Vagina (tissue), 2 donors: ENCODE data around the gene CYP46A1. TPM values are rescaled to one million over a fixed set of nuclear protein-coding genes. Genes with fewer than 3 reads are reported as not detected.
"Not testable (repeated sequence)": the region's sequence is repeated elsewhere in the genome, so short reads cannot be mapped to it uniquely, and the experiment has no call there.

Experiments used
- DNase-seq, 2 donors: peaks; one replicate each; pipeline ENCODE4 v3.0.0-alpha.2; 2017; ENCODE audit errors: extremely low spot score in 2 of 2
- H3K27ac ChIP-seq: fragments of 200-600 bp; sonication (generic); one replicate; pipeline ENCODE4 v1.5.1; 2019
- H3K27me3 ChIP-seq: fragments of 200-600 bp; sonication (generic); one replicate; pipeline ENCODE4 v1.5.1; 2019
- H3K36me3 ChIP-seq, 2 donors: fragments of 200-600 bp; sonication (generic); one replicate each; pipeline ENCODE4 v1.5.1; 2017 to 2019
- H3K4me1 ChIP-seq: fragments of 200-600 bp; sonication (generic); one replicate; pipeline ENCODE4 v1.5.1; 2019
- H3K4me3 ChIP-seq, 2 donors: fragments of 200-600 bp; sonication (generic); 1 replicate in 1 of 2; 2 replicates in 1 of 2; pipeline ENCODE4 v1.5.1; 2016 to 2019
- H3K9me3 ChIP-seq: fragments of 200-600 bp; sonication (generic); one replicate; pipeline ENCODE4 v1.5.1; 2019
- CTCF ChIP-seq, 3 experiments: fragments of 450-650 bp in 2 of 3; fragments of 200-600 bp in 1 of 3; sonication (generic) in 1 of 3; IDR thresholded peaks; one replicate each; pipeline ENCODE4 v1.5.1; 2017 to 2019; ENCODE audit warnings: antibody characterized with exemption in 3 of 3, mild to moderate bottlenecking in 2 of 3, moderate library complexity in 2 of 3
- POLR2A ChIP-seq, 2 donors: fragments of 450-650 bp; IDR thresholded peaks; one replicate each; pipeline ENCODE4 v1.6.1; 2017; ENCODE audit warnings: antibody characterized with exemption in 2 of 2, mild to moderate bottlenecking in 2 of 2, moderate library complexity in 2 of 2
- POLR2AphosphoS5 ChIP-seq, 2 donors: sonication (generic); formaldehyde crosslinking; IDR thresholded peaks; one replicate each; pipeline ENCODE4 v1.9.0; 2017; ENCODE audit warnings: antibody characterized with exemption in 2 of 2, mild to moderate bottlenecking in 2 of 2, low read depth in 1 of 2; ENCODE audit not compliant: insufficient read depth in 1 of 2
- intact Hi-C: fragments of 100-400 bp; cut with DNase I; formaldehyde crosslinking; loops from one replicate; pipeline ENCODE4 v1.15.1; 2023
- total RNA-seq: library from RNA; depleted of rRNA; stranded (reverse); fragments of >200 nt; gene quantifications from one replicate; pipeline ENCODE4 v1.2.3, GENCODE V29; 2016

CYP46A1 gene
- 1.2 TPM for total RNA-seq

DNA sequence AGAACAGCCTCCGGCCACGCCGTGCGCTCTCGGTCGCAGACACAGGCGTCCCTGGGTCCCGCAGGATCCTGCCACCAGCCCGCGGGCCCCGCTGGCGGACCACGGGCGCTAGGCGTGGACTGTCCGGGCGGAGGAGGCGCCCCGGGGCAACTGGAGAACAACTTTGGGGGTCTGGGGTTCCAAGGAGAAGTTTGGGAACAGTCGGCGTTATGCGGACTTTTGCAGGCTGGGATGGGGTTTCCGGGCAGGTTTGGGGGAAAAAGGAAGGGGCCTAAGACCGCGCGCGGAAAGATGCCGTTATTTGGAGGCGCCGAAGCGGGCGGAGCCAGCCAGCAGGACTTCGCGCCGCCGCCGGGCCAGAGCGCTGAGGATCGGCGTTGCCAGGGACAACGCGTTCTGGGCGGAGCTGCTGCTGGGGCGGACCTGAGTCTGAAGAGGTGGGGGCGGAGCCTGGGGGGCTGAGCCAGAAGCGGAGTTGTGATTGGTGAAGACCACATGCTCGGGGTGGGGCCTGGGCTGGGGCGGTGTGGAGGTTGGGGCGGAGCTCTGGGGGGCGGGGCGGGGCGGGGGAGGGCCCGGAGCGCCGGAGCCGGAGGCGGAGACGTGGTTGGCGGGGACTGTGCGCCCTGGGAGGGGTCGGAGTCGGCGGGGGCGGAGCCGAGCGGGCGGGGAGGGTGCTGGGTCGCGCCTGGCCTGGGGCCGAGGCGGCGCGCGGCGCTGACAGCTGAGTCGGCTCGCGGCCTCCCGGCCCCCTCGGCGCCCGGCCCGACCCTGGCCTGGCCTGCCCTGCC, at the start of gene CYP46A1:
Gene CYP46A1 (plus strand): TSS at position 680 of the 791 bp plus-strand sequence. CDS start 120 bp downstream, outside the sequence.
- peak within 1 kb of the TSS; percentile 83 to 86 for H3K4me3 ChIP-seq
- peak within 1 kb of the TSS; percentile 82 for H3K27ac ChIP-seq
- TF ChIP-seq POLR2AphosphoS5 (IDR thresholded peaks at IDR 0.05; ENCODE audit: insufficient read depth in 1 of 2, low read depth in 1 of 2) (peak; percentile 59 to 77), POLR2A (IDR thresholded peaks at IDR 0.05) (no peak), CTCF (IDR thresholded peaks at IDR 0.05) (peak in 1 of 3 experiments; percentile 24)
- no peaks in the 10 kb centered on the region for H3K36me3 ChIP-seq
- intact Hi-C loops, result loop anchor here (5.0 kb wide), 1 partner anchor 198 kb away; no protein-coding TSS in a partner anchor
- DNase-seq, result peak in 1 of 2 donors; percentile 99
- peaks cover 18% of the 10 kb centered on the region for H3K4me1 ChIP-seq
- H3K9me3 ChIP-seq, result no peaks in the 10 kb centered on the region
- no peaks in the 10 kb centered on the region for H3K27me3 ChIP-seq

DNA sequence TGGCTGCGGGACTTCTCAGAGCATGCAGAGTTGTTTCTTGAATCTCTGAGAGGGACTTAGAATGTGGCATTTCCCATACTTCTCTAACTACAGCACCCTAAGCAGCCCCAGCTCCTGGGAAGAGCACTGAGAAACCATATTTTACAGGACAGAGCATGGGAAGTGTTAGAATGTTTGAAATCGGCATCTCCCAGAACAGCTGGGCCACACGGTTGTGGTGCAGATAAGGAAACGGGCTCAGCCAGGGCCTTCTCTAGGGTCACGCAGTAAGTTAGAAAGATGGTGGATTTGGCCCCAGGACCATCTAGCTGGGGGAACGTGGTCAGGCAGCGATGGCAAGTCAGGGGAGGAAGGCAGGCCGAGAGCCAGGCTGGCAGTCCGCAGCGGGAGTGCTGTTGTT, 49.7 kb upstream of the CYP46A1 start:
- Histone ChIP-seq H3K27me3 (no peaks in the 10 kb centered on the region), H3K9me3 (no peaks in the 10 kb centered on the region), H3K36me3 (no peaks in the 10 kb centered on the region), H3K27ac (no peak overlapping the region), H3K4me3 (no peak overlapping the region), H3K4me1 (no peaks in the 10 kb centered on the region)
- TF ChIP-seq POLR2AphosphoS5 (IDR thresholded peaks at IDR 0.05; ENCODE audit: insufficient read depth in 1 of 2, low read depth in 1 of 2) (no peak), POLR2A (IDR thresholded peaks at IDR 0.05) (no peak), CTCF (IDR thresholded peaks at IDR 0.05) (no peak)
- DNase-seq, result no peak
- intact Hi-C loops, result no loop called here

DNA sequence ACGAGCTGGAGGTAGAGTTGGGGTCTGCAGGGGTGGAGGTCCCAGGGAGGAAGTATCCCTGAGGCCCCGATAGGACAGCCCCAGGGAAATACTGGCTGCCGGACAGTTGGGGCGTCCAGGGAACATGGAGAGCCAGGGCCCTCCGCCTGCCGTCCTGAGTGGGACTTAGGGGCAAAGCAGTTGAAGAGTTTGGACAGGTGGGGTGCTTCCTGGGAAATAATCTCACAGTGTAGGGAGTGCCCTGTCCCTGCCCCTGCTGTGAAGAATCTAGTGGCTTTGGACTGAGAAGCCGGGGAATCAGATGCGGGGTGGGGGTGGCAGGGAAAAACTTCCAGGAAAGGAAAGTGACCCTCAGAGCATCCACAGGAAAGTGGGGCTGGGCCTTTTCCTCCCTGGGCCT, 49.0 kb upstream of the CYP46A1 start:
- intact Hi-C loops, result no loop called here
- DNase-seq, result no peak
- no peaks in the 10 kb centered on the region for H3K4me1 ChIP-seq
- TF ChIP-seq CTCF (IDR thresholded peaks at IDR 0.05), result no peak
- TF ChIP-seq POLR2A (IDR thresholded peaks at IDR 0.05), result no peak
- no peak for TF ChIP-seq POLR2AphosphoS5 (IDR thresholded peaks at IDR 0.05; ENCODE audit: insufficient read depth in 1 of 2, low read depth in 1 of 2)
- H3K27me3 ChIP-seq, result no peaks in the 10 kb centered on the region
- H3K27ac ChIP-seq, result no peak overlapping the region
- H3K36me3 ChIP-seq, result no peaks in the 10 kb centered on the region
- no peak overlapping the region for H3K4me3 ChIP-seq
- no peaks in the 10 kb centered on the region for H3K9me3 ChIP-seq

DNA sequence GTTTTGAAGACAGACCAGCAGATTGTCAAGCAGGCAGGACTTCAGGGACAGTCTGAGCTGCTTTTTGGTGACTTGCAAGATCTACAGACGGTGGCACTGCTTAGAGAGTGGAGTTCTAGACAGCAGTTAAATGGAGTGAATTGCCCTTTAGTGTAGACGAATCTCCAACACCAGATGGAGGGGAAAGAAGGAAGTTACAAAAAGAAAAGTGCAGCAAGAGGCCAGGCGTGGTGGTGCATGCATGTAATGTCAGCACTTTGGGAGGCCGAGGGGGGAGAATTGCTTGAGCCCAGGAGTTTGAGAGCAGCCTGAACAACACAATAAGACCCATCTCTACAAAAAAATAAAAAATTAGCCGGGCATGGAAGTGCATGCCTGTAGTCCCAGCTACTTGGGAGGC, 47.6 kb upstream of the CYP46A1 start:
- no peak overlapping the region for H3K4me3 ChIP-seq
- no peaks in the 10 kb centered on the region for H3K27me3 ChIP-seq
- H3K9me3 ChIP-seq, result no peaks in the 10 kb centered on the region
- H3K36me3 ChIP-seq, result no peaks in the 10 kb centered on the region
- no peak overlapping the region for H3K27ac ChIP-seq
- intact Hi-C loops, result no loop called here
- no peak for DNase-seq
- TF ChIP-seq POLR2AphosphoS5 (IDR thresholded peaks at IDR 0.05; ENCODE audit: insufficient read depth in 1 of 2, low read depth in 1 of 2) (no peak), POLR2A (IDR thresholded peaks at IDR 0.05) (no peak), CTCF (IDR thresholded peaks at IDR 0.05) (no peak)
- no peaks in the 10 kb centered on the region for H3K4me1 ChIP-seq

DNA sequence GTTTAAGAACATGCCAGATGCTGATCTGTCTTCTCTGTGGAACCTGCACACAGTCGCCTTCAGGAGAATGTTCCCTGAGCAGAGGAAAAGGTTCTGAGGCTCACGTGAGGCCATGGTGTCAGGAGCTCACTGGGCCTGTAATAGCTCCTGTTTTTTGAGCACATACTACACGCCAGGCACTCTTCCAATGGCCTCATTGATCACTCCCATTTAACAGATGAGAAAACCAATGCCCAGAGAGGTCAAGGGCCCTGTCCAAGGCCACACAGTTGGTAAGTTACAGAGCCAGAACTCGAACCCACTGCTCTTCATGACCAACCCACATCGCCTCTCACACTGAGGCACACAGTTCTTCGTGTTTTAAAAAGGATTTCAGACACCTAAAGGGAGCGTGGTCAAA, 46.5 kb upstream of the CYP46A1 start:
- no peak for DNase-seq
- Histone ChIP-seq H3K4me3 (no peak overlapping the region), H3K4me1 (no peaks in the 10 kb centered on the region), H3K9me3 (no peaks in the 10 kb centered on the region), H3K27me3 (no peaks in the 10 kb centered on the region), H3K27ac (no peak overlapping the region), H3K36me3 (no peaks in the 10 kb centered on the region)
- intact Hi-C loops, result no loop called here
- TF ChIP-seq CTCF (IDR thresholded peaks at IDR 0.05) (no peak), POLR2AphosphoS5 (IDR thresholded peaks at IDR 0.05; ENCODE audit: insufficient read depth in 1 of 2, low read depth in 1 of 2) (no peak), POLR2A (IDR thresholded peaks at IDR 0.05) (no peak)

GRCh38 chr14:99642771-99643170, 41.3 kb upstream of the CYP46A1 start:
- H3K9me3 ChIP-seq, H3K27me3 ChIP-seq, intact Hi-C loops, H3K27ac ChIP-seq, H3K4me3 ChIP-seq, DNase-seq, H3K36me3 ChIP-seq: not testable (repeated sequence)
- peaks cover 14% of the 10 kb centered on the region for H3K4me1 ChIP-seq
